GM21526 (cell line): ENCODE measurements around the gene FOXQ1.
"Not testable (repeated sequence)": the region's sequence is repeated elsewhere in the genome, so short reads cannot be mapped to it uniquely, and the experiment has no call there.

Experiments used
- ATAC-seq: cut with Tn5 transposase; IDR thresholded peaks from one replicate; pipeline ENCODE4 v1.9.1; 2021; ENCODE audit warnings: moderate library complexity; ENCODE audit not compliant: unreplicated experiment, low FRiP score

Gene FOXQ1

DNA sequence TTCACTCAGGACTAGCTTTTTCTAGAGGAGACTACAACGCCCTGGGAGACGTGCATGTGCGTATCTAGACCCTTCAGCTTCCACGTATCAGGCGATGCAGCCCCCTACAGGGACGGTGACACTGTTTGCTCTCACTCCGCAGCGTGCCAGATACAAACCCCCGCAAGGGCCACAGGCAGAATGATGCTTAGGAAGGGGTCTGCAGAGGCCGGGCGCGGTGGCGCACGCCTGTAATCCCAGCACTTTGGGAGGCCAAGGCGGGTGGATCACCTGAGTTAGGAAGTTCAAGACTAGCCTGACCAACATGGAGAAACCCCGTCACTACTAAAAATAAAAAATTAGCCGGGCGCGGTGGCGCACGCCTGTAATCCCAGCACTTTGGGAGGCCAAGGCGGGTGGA lies 6.7 kb downstream of the FOXQ1 start:
- ATAC-seq: not testable (repeated sequence)

DNA sequence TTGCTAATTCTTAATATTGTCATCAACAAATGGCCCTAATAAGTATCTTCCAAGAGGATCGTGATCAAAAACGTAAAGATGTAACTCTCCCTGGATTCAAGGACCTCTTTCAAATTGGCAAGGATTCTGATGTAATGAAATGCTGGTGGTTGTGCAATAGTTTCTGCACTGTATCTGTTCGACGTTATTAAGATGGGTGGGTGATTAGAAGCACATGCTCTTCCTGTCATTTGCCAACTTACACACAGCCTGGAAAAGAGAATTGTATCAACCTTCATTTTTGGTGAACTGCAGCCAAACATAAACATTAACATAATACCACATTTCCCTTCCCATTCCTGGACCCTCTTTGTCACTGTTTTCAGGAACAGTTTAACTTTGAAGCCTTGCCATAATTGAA lies 9.8 kb downstream of the FOXQ1 start:
- ATAC-seq: no peak

GRCh38 chr6:1322156-1322555 lies 10.3 kb downstream of the FOXQ1 start:
- ATAC-seq: no peak

- no peak for ATAC-seq
Observed at GRCh38 chr6:1322696-1323219, 10.9 kb downstream of the FOXQ1 start.

DNA sequence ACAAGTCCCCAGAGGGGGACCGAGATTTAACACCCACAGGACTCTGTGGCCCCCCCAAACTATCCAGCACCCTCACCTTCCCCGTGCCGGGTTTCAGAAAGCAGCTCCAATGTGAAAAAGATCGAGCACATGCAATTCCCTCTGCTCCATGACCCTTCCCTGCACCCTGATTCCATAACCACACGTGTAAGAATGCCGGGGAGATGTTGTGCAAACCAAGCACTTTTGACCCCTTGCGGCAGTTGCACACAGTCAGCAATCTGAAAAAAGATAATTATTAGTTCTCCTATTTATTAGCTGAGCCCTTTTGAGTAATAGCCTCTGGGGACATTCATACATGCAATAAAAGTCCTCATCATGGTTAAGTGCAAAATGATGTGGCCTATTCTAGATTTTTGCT lies 13.0 kb downstream of the FOXQ1 start:
- ATAC-seq: no peak

GRCh38 chr6:1325461-1326309 lies 13.8 kb downstream of the FOXQ1 start:
- no peak for ATAC-seq

GRCh38 chr6:1326535-1327121 lies 14.7 kb downstream of the FOXQ1 start:
- ATAC-seq: no peak

DNA sequence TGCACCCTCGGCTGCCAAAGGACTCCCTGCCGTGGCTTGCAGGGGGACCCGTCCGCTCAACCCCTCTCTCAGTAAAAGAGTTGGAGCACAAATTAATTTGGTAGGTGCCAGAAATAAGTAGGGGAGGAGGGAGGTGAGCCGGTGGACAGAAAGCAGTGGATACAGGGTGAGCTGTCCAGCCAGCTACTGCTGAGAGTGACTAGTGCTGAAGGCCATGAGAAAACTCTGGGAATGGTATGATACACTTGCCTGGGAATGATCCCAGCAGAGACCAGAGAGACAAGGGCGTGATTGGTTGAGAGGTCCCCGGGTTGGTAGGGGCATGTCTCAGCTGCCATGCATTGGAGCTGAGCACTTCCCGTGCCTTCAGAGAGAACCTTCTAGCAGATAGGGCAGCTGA lies 15.7 kb downstream of the FOXQ1 start:
- no peak for ATAC-seq

GRCh38 chr6:1328129-1328800 lies 16.4 kb downstream of the FOXQ1 start:
- no peak for ATAC-seq

GRCh38 chr6:1329708-1330107 lies 17.8 kb downstream of the FOXQ1 start:
- ATAC-seq: no peak

DNA sequence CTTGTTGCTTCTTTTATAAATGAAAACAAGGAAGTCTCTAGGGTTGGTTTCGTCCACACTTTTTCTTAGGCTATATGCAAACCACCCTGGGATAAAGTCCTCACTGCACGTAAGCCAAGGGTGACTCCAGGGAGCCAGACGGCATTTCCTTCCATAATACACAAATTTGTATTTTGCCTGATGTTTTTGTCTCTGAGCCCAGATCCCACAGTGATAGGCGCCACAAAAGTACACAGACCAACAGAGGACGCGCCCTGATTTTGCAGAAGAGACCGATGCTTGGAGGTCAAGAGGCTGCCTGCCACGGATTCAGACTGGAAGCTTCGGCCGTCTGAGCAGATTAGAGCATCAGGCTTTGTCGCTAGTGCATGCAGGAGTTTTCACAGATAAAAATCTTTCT lies 22.8 kb downstream of the FOXQ1 start:
- ATAC-seq: no peak

GRCh38 chr6:1335367-1336037 lies 23.6 kb downstream of the FOXQ1 start:
- ATAC-seq: no peak

GRCh38 chr6:1336246-1336843 lies 24.4 kb downstream of the FOXQ1 start:
- ATAC-seq: no peak

DNA sequence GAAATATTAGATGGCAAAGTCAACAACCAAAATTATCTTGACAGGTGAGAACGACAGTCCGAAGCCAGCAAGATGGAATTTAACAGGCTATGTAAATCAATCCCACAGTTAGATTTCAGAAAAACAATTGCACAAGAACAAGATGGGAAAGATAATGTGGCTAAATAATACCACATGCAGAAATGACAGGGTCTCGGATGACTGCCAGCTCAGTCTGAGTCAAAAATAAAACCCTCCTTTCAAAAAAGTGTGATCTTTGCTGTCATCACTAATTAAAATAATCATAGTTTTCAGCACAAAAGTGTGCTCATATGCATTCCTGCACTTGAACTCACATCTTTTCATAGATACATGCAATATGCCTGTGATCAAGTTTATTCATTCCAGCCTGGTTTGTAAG lies 25.9 kb downstream of the FOXQ1 start:
- ATAC-seq: no peak

DNA sequence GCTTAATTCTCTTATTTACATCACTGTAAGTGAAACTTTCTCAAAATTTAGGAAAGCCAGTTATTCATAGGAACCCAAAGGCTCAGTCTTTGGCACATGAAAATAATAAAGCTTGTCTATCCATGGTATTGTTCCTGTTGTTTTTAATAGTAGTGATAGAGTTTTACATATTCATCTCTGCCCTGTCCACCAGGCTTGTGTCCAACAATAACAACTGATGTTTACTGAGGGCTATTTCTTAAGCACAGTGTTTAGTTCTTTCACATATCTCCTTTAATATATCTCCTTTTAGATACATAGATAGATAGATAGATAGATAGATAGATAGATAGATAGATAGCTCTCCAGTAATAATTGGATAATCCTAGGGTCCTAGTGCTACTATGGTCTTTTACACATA lies 34.2 kb downstream of the FOXQ1 start:
- no peak for ATAC-seq

DNA sequence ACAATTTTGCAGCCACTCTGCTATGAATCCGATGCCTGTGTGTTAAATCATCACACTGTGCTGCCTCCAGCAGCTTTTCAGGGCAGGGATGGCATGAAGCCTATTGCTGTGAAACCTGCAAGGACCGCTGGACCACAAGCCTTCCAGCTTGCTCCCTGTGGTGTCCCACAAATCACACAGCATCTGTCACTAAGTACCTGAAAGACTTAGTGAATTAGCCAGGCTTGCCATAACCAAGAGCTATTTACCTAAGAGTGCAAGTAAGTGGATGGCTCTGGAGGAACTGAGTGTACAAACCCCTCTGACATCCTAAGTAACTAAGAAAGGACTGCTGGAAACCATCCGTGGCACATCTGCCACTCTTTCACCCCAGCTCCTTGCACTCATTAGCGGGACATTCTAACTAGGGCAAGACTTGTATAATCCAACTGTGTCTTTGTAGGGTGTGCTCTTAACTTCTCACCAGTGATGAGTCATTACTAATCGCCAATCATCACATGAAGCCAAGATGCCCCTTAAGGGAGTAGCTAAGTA lies 34.7 kb downstream of the FOXQ1 start:
- ATAC-seq: no peak

DNA sequence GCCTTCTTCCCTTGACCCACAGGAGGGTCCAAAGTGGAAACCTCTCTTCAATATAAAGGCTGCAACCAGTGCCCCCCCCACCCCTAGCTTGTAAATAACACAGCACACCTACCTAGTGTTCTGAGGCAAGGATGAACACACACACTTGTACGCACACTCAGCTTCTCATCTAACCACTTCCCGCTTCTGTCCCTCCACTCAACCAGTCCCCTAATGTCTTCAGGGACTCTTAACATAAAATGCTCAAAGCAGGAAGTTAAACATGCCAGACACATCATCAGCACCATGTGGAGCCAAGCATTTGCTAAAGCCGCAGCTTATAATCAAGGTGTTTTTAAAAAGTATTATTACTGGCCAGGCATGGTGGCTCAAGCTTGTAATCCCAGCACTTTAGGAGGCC lies 35.3 kb downstream of the FOXQ1 start:
- no peak for ATAC-seq

- no peak for ATAC-seq
Observed at GRCh38 chr6:1348675-1349074, 36.8 kb downstream of the FOXQ1 start.

GRCh38 chr6:1349655-1350054 lies 37.8 kb downstream of the FOXQ1 start:
- ATAC-seq: no peak

GRCh38 chr6:1351381-1352008 lies 39.6 kb downstream of the FOXQ1 start:
- no peak for ATAC-seq
